Uterus (tissue), 4 donors: ENCODE results near the gene TMEM253. TPM values are rescaled to one million over a fixed set of nuclear protein-coding genes. Genes with fewer than 3 reads are reported as not detected.
A peak's percentile ranks its signal among the peaks of the same experiment; 100 is the strongest.

Experiments
- DNase-seq, 2 donors: peaks; one replicate each; pipeline ENCODE4 v3.0.0-alpha.2; 2019 to 2020
- H3K27ac ChIP-seq, 2 donors: fragments of 200-600 bp; sonication (generic); 1 replicate in 1 of 2; 2 replicates in 1 of 2; pipeline ENCODE4 v1.5.1; 2016 to 2018
- H3K27me3 ChIP-seq, 2 donors: fragments of 200-600 bp; sonication (generic); one replicate each; pipeline ENCODE4 v1.5.1; 2018 to 2019; ENCODE audit warnings: control low read depth in 1 of 2
- H3K36me3 ChIP-seq, 2 donors: fragments of 200-600 bp; sonication (generic); one replicate each; pipeline ENCODE4 v1.5.1; 2019; ENCODE audit warnings: control low read depth in 1 of 2
- H3K4me1 ChIP-seq, 2 donors: fragments of 200-600 bp; sonication (generic); one replicate each; pipeline ENCODE4 v1.5.1; 2018 to 2019; ENCODE audit warnings: control low read depth in 1 of 2
- H3K4me3 ChIP-seq, 2 donors: fragments of 200-600 bp; sonication (generic); 1 replicate in 1 of 2; 2 replicates in 1 of 2; pipeline ENCODE4 v1.5.1; 2018 to 2019; ENCODE audit warnings: mild to moderate bottlenecking in 1 of 2
- H3K9me3 ChIP-seq, 2 donors: fragments of 200-600 bp; sonication (generic); one replicate each; pipeline ENCODE4 v1.5.1; 2019; ENCODE audit warnings: control low read depth in 1 of 2
- POLR2A ChIP-seq, 2 donors: fragments of 450-650 bp; IDR thresholded peaks; one replicate each; pipeline ENCODE4 v1.6.1; 2016; ENCODE audit warnings: antibody characterized with exemption in 2 of 2, mild to moderate bottlenecking in 1 of 2, moderate library complexity in 1 of 2
- intact Hi-C: fragments of 100-400 bp; cut with DNase I; formaldehyde crosslinking; loops from one replicate; pipeline ENCODE4 v1.15.1; 2023; ENCODE audit warnings: low total_unique reads
- total RNA-seq, 4 donors: library from RNA; depleted of rRNA in 3 of 4; stranded (reverse); fragments of >200 nt in 3 of 4; gene quantifications; one replicate each; pipeline versions ENCODE4 v1.1.0 to v1.2.4, GENCODE V29; 2014 to 2023
- TF ChIP-seq, protein P1 (sequence below), 4 experiments: fragments of 200-600 bp in 2 of 4; fragments of 450-650 bp in 2 of 4; sonication (generic) in 2 of 4; IDR thresholded peaks; one replicate each; pipeline ENCODE4 v1.5.1; 2016 to 2019; ENCODE audit warnings: antibody characterized with exemption in 4 of 4, mild to moderate bottlenecking in 2 of 4, moderate library complexity in 1 of 4
- donor health status: DM: yes; HTN: yes; CAD: no.

Gene TMEM253
- total RNA-seq, 4 donors from 2014 or later, result 0.85 TPM; not detected in 3

DNA sequence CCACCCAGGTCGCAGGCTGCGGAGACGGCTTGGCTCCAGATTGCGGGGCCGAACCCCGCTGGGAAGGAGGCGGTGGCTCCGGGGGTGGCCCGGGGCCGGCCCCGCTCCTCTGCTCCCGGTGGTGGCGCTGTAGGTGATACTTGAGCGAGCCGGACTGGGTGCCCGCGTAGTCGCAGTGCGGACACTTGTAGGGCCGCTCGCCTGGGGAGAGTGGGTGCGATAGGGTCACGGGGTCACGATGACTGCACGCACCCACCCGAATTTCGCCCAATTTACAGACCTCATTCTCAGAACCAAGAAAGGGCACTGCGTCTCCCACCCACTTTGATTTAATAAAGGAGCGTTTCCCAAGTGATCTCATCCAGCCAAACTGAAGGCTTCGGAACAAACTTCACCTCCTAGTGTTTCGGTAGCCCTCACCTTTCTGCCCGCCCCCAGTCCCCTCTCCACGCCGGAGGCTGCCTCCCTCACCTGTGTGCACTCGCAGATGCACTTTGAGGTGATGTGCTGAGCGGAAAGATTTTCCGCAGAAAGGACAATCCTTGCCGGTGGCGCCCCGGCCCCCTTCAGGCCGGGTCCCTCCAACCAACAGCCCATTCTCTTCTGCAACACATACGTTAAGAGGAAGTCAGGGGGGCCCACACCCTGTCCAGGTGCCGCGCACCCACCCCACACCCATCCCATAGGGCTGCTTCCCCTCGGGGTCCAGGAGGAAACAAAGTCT, 9.8 kb upstream of the TMEM253 start:
- Histone ChIP-seq H3K4me3 (no peak overlapping the region), H3K4me1 (no peaks in the 10 kb centered on the region), H3K9me3 (no peaks in the 10 kb centered on the region), H3K27me3 (no peaks in the 10 kb centered on the region), H3K27ac (no peak overlapping the region), H3K36me3 (no peaks in the 10 kb centered on the region)
- intact Hi-C loops, result no loop called here
- no peak for TF ChIP-seq POLR2A (IDR thresholded peaks at IDR 0.05)
- TF ChIP-seq, protein P1, sequence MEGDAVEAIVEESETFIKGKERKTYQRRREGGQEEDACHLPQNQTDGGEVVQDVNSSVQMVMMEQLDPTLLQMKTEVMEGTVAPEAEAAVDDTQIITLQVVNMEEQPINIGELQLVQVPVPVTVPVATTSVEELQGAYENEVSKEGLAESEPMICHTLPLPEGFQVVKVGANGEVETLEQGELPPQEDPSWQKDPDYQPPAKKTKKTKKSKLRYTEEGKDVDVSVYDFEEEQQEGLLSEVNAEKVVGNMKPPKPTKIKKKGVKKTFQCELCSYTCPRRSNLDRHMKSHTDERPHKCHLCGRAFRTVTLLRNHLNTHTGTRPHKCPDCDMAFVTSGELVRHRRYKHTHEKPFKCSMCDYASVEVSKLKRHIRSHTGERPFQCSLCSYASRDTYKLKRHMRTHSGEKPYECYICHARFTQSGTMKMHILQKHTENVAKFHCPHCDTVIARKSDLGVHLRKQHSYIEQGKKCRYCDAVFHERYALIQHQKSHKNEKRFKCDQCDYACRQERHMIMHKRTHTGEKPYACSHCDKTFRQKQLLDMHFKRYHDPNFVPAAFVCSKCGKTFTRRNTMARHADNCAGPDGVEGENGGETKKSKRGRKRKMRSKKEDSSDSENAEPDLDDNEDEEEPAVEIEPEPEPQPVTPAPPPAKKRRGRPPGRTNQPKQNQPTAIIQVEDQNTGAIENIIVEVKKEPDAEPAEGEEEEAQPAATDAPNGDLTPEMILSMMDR (IDR thresholded peaks at IDR 0.05), result no peak
- DNase-seq, result peak in 1 of 2 donors; percentile 21

DNA sequence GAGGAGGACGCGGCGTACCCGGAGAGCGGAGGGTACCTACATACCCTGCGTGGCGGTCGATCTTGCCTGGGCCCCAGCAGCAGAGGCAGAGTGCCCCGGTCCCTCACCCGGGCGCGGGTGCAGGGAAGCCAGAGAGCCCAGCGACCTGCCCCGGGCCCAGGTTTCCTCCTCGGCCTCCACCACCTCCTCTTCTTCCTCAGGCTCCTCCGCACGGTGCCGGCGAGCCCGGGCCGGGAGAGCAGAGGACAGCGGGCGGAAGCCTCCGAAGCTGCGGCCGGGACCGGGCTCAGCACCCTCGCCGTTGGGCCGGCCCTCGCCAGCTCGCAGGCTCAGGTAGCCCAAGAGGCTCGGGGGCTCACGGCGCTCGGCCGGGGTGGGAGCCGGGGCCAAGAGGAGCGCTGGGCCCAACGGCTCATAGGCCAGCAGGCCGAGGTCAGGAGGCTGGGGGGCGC, 9.0 kb upstream of the TMEM253 start:
- no peak for TF ChIP-seq POLR2A (IDR thresholded peaks at IDR 0.05)
- TF ChIP-seq, protein P1 (IDR thresholded peaks at IDR 0.05), result no peak
- H3K4me3 ChIP-seq, result no peak overlapping the region
- H3K27me3 ChIP-seq, result no peaks in the 10 kb centered on the region
- no peaks in the 10 kb centered on the region for H3K36me3 ChIP-seq
- peak in 1 of 2 donors; percentile 18 for DNase-seq
- H3K9me3 ChIP-seq, result no peaks in the 10 kb centered on the region
- H3K4me1 ChIP-seq, result no peaks in the 10 kb centered on the region
- intact Hi-C loops, result no loop called here
- peak overlapping the region; percentile 25 to 54 for H3K27ac ChIP-seq

- intact Hi-C loops, result no loop called here
- Histone ChIP-seq H3K4me3 (no peak overlapping the region), H3K36me3 (no peaks in the 10 kb centered on the region), H3K27ac (peak overlapping the region; percentile 25 to 54), H3K9me3 (no peaks in the 10 kb centered on the region), H3K4me1 (peaks cover 0 to 4% of the 10 kb centered on the region in 2 donors), H3K27me3 (no peaks in the 10 kb centered on the region)
- DNase-seq, result peak; percentile 80 to 87
- peak in 1 of 2 donors; percentile 50 for TF ChIP-seq POLR2A (IDR thresholded peaks at IDR 0.05)
- TF ChIP-seq, protein P1 (IDR thresholded peaks at IDR 0.05), result peak; percentile 100
Measured at GRCh38 chr14:21092273-21093011, 8.4 kb upstream of the TMEM253 start.

- TF ChIP-seq, protein P1 (IDR thresholded peaks at IDR 0.05), result no peak
- no peak for TF ChIP-seq POLR2A (IDR thresholded peaks at IDR 0.05)
- Histone ChIP-seq H3K27me3 (no peaks in the 10 kb centered on the region), H3K4me1 (peaks cover 0 to 8% of the 10 kb centered on the region in 2 donors), H3K9me3 (no peaks in the 10 kb centered on the region), H3K4me3 (no peak overlapping the region), H3K36me3 (no peaks in the 10 kb centered on the region), H3K27ac (no peak overlapping the region)
- intact Hi-C loops, result no loop called here
- DNase-seq, result peak in 1 of 2 donors; percentile 17
Measured at GRCh38 chr14:21093018-21093417, 7.8 kb upstream of the TMEM253 start.
